Astrocyte of the spinal cord (primary cell): ENCODE data around the gene DUSP22.

Source experiments
- DNase-seq: peaks from one replicate; pipeline ENCODE4 v3.0.0; 2011; ENCODE audit warnings: low read depth, low spot score
- H3K4me3 ChIP-seq: 2 replicates; pipeline ENCODE4 v1.5.1; 2011; ENCODE audit warnings: low read depth, mild to moderate bottlenecking, low read length, moderate library complexity
- in situ Hi-C: cut with HindIII; loops from 2 replicates; pipeline ENCODE4 v1.10.0; 2017; ENCODE audit warnings: low sequenced_read_pairs
- TF ChIP-seq, protein P1 (sequence below): IDR thresholded peaks from 2 replicates; pipeline ENCODE4 v1.5.1; 2012; ENCODE audit warnings: low read depth, mild to moderate bottlenecking, low read length, inconsistent platforms

Gene DUSP22

DNA sequence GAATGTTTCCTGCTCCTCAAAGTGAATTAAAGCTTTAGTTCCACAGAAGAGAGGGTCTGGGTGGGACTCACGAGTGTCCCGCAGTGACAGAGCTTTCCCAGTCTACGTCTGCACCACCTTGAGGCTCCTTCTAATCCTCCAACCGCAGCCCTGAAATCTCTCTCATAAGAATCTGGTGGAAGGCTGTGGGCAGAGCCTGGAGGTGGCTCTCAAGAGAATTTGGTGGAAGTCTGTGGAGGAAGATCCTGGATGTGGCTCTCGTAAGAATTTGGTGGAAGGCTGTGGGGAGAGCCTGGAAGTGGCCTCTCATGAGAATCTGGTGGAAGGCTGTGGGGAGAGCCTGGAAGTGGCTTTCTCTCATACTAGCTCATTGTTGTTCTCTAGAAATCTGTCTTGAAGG is 13.8 kb upstream of the DUSP22 start:
- no peak for DNase-seq
- H3K4me3 ChIP-seq = no peak overlapping the region
- in situ Hi-C loops = no loop called here
- TF ChIP-seq, protein P1, sequence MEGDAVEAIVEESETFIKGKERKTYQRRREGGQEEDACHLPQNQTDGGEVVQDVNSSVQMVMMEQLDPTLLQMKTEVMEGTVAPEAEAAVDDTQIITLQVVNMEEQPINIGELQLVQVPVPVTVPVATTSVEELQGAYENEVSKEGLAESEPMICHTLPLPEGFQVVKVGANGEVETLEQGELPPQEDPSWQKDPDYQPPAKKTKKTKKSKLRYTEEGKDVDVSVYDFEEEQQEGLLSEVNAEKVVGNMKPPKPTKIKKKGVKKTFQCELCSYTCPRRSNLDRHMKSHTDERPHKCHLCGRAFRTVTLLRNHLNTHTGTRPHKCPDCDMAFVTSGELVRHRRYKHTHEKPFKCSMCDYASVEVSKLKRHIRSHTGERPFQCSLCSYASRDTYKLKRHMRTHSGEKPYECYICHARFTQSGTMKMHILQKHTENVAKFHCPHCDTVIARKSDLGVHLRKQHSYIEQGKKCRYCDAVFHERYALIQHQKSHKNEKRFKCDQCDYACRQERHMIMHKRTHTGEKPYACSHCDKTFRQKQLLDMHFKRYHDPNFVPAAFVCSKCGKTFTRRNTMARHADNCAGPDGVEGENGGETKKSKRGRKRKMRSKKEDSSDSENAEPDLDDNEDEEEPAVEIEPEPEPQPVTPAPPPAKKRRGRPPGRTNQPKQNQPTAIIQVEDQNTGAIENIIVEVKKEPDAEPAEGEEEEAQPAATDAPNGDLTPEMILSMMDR = no peak

GRCh38 chr6:279341-280029 is 12.8 kb upstream of the DUSP22 start:
- DNase-seq = no peak
- in situ Hi-C loops = no loop called here
- no peak overlapping the region for H3K4me3 ChIP-seq
- TF ChIP-seq, protein P1 = no peak

DNA sequence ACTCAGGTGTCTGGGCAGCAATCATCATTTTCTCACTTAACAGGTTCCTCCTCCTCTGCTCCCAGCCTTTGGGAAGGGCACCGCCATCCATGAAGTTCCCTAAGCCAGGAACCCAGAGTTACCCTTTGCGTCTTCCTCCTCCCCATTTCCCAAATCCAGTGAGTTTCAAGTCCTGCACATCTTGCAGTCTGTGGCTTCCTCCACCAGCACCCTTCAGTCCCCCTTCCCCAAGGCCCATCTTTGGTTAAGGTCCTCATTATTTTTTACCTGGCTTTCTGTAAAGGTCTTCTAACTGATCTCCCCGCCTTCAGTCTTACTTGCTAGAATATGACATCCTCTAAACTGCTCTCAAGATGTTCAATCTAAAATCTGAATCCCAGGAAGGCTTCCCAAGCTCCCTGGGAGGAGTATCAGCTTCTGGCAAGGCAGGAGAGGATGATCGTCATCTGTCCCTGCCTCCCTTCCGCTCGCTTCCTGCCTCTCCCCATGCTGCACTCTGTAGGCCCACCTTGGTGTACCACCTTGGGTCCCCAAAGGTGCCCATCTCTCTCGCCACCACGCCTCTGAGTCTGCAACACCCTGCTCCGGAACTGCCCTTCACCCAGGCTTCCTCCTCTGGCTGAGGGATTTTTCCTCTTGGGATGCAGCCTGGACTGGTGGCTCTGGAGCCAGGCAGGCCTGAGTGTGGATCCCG is 11.4 kb upstream of the DUSP22 start:
- TF ChIP-seq, protein P1 = no peak
- in situ Hi-C loops = no loop called here
- DNase-seq = no peak
- no peak overlapping the region for H3K4me3 ChIP-seq

DNA sequence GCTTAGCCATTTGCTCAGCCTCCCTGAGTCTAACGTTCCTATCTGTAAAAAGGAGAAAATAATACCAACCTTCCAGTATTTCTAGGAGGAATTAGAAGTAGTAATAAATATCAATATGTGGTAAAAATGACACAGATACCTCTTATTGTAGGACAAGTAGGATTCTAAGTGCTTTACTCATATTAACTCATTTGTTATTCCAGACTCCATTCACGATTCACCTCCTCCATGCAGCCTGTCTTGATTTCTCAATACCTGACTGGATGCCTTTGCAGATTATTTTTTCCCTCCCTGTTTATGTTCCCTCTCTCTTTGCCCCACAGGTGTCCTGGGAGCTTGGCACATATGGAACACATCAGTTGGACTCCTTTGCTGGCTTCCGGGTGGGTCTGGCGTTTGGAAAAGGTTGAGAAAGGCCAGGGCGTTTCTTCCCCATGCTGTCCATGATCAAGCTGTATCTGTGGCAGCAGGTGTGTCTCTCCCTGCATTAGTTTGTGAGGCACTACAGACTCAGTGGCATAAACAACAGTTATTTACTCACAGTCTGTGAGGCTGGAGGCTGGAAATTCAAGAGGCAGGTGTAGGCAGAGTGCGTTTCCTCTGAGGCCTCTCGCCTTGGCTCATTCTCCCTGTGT is 10.7 kb upstream of the DUSP22 start:
- DNase-seq = no peak
- TF ChIP-seq, protein P1 = no peak
- in situ Hi-C loops = no loop called here
- H3K4me3 ChIP-seq = no peak overlapping the region

GRCh38 chr6:282177-282866 is 10.0 kb upstream of the DUSP22 start:
- in situ Hi-C loops = no loop called here
- no peak for DNase-seq
- H3K4me3 ChIP-seq = no peak overlapping the region
- TF ChIP-seq, protein P1 = no peak

GRCh38 chr6:282867-283416 is 9.3 kb upstream of the DUSP22 start:
- TF ChIP-seq, protein P1 = no peak
- in situ Hi-C loops = no loop called here
- no peak overlapping the region for H3K4me3 ChIP-seq
- DNase-seq = no peak
